K562 (cell line): ENCODE results near the gene SUB1. TPM values are rescaled to one million over a fixed set of nuclear protein-coding genes. Genes with fewer than 3 reads are reported as not detected.

Experiments used
- ATAC-seq: fragments of 200-7000 bp; cut with Tn5 transposase; 3 replicates; pipeline ENCODE4 v1.9.1; 2020; ENCODE audit warnings: moderate library complexity
- BruUV-seq: library from RNA; stranded (reverse); fragments of 400-500 nt; replicated peaks from 2 replicates; lab custom pipeline; 2021; lab: Mats Ljungman, UMichigan
- CTCF ChIA-PET: fragments of 300-600 bp; formaldehyde crosslinking; extraction: SDS; loops from one replicate; lab custom pipeline; 2021; ENCODE audit warnings: low intra/inter-chr PET ratio; lab: Yijun Ruan, JAX
- POLR2A ChIA-PET: fragments of 300-600, 350-650 bp; sonication (Branson Sonifier 250); formaldehyde crosslinking; extraction: SDS; loops from one replicate; lab custom pipeline; 2021; ENCODE audit warnings: antibody characterized with exemption, inconsistent platforms; lab: Yijun Ruan, JAX
- DNase-seq, 4 experiments: peaks; one replicate each; pipeline versions ENCODE4 v3.0.0 to v3.0.0-alpha.2; 2011 to 2018; ENCODE audit warnings: low spot score in 3 of 4, mixed read lengths in 3 of 4; ENCODE audit errors: extremely low read depth in 1 of 4
- FAIRE-seq: peaks from 2 replicates; lab custom pipeline; 2011; peaks lifted over from hg19 to GRCh38; lab: Jason Lieb, UNC
- H2AFZ ChIP-seq: 2 replicates; pipeline ENCODE4 v1.6.0; 2011; ENCODE audit warnings: low read depth, low read length, control low read depth, inconsistent platforms
- H3K27ac ChIP-seq: fragments of 200-600 bp; 3 replicates; pipeline ENCODE4 v1.8.0; 2011; ENCODE audit warnings: low read depth, mild to moderate bottlenecking, control low read depth, inconsistent platforms, low read length, moderate library complexity, mixed read lengths; ENCODE audit errors: extremely low read depth
- H3K27me3 ChIP-seq, 2 experiments: fragments of 300-600 bp in 1 of 2; 2 replicates in 1 of 2; 3 replicates in 1 of 2; pipeline versions ENCODE4 v1.6.0 to v1.8.0; 2011; ENCODE audit warnings: inconsistent platforms in 2 of 2, low read length in 2 of 2, mild to moderate bottlenecking in 1 of 2, mixed read lengths in 1 of 2, moderate library complexity in 1 of 2; ENCODE audit not compliant: control insufficient read depth in 2 of 2, insufficient read depth in 2 of 2
- H3K36me3 ChIP-seq: fragments of 300-600 bp; 3 replicates; pipeline ENCODE4 v1.8.0; 2011; ENCODE audit warnings: mild to moderate bottlenecking, low read length, inconsistent platforms; ENCODE audit not compliant: control insufficient read depth, insufficient read depth
- H3K4me1 ChIP-seq, 2 experiments: fragments of 200-600 bp in 1 of 2; replicated peaks in 1 of 2; 2 replicates in 1 of 2; 3 replicates in 1 of 2; pipeline versions ENCODE4 v1.5.1 to v1.8.0; 2011; ENCODE audit warnings: inconsistent platforms in 2 of 2, low read length in 2 of 2, mild to moderate bottlenecking in 1 of 2, mixed read lengths in 1 of 2, moderate library complexity in 1 of 2; ENCODE audit not compliant: control insufficient read depth in 2 of 2, insufficient read depth in 2 of 2
- H3K4me2 ChIP-seq: 2 replicates; pipeline ENCODE4 v1.6.1; 2011; ENCODE audit warnings: low read length, control low read depth, inconsistent platforms, mixed read lengths; ENCODE audit not compliant: insufficient read depth
- H3K4me3 ChIP-seq: fragments of 200-600 bp; sonication (generic), shearing (Covaris generic); 2 replicates; pipeline ENCODE4 v1.5.1; 2016; ENCODE audit warnings: control low read depth, inconsistent platforms
- H3K79me2 ChIP-seq: fragments of 200-600 bp; 3 replicates; pipeline ENCODE4 v1.8.0; 2011; ENCODE audit warnings: low read length, inconsistent platforms; ENCODE audit not compliant: control insufficient read depth, insufficient read depth
- H3K9ac ChIP-seq, 2 experiments: 2 replicates each; pipeline versions ENCODE4 v1.6.0 to v1.6.1; 2011; ENCODE audit warnings: low read depth in 2 of 2, low read length in 2 of 2, control low read depth in 1 of 2, inconsistent platforms in 1 of 2, mild to moderate bottlenecking in 1 of 2, mixed read lengths in 1 of 2; ENCODE audit not compliant: insufficient read depth in 1 of 2
- H3K9me1 ChIP-seq: one replicate; pipeline ENCODE4 v1.6.0; 2011; ENCODE audit warnings: inconsistent platforms, mild to moderate bottlenecking, low read length, moderate library complexity; ENCODE audit not compliant: control insufficient read depth, insufficient read depth
- H3K9me3 ChIP-seq: replicated peaks from 2 replicates; pipeline ENCODE4 v1.5.1; 2011; ENCODE audit warnings: low read depth, low read length, inconsistent platforms; ENCODE audit not compliant: control insufficient read depth, insufficient read depth
- H4K20me1 ChIP-seq: replicated peaks from 2 replicates; pipeline ENCODE4 v1.6.1; 2011; ENCODE audit warnings: low read length, inconsistent platforms, mixed read lengths; ENCODE audit not compliant: control insufficient read depth, insufficient read depth
- CTCF ChIP-seq, 3 experiments: IDR thresholded peaks in 2 of 3; conservative IDR thresholded peaks in 1 of 3; 2 replicates each; pipeline ENCODE4 v1.5.1; 2011 to 2012; ENCODE audit warnings: low read length in 3 of 3, mild to moderate bottlenecking in 3 of 3, control low read depth in 2 of 3, improper control_type of control experiment in 1 of 3, inconsistent platforms in 1 of 3, low read depth in 1 of 3, mixed read lengths in 1 of 3, moderate library complexity in 1 of 3; ENCODE audit not compliant: insufficient read depth in 2 of 3
- E2F6 ChIP-seq, 2 experiments: IDR thresholded peaks; 2 replicates each; pipeline ENCODE4 v1.6.1; 2011; ENCODE audit warnings: borderline replicate concordance in 1 of 2, control low read depth in 1 of 2, low read depth in 1 of 2, low read length in 1 of 2, mild to moderate bottlenecking in 1 of 2, mixed read lengths in 1 of 2, moderate library complexity in 1 of 2; ENCODE audit not compliant: insufficient read depth in 1 of 2, insufficient read length in 1 of 2, poor library complexity in 1 of 2, severe bottlenecking in 1 of 2; ENCODE audit errors: extremely low read depth in 1 of 2
- MCM2 ChIP-seq: fragments of 450-650 bp; IDR thresholded peaks from 2 replicates; pipeline ENCODE4 v1.6.1; 2017; ENCODE audit warnings: low read depth, mild to moderate bottlenecking
- NBN ChIP-seq: fragments of 450-650 bp; IDR thresholded peaks from 2 replicates; pipeline ENCODE4 v1.6.1; 2016; ENCODE audit warnings: low read depth, mild to moderate bottlenecking
- NFE2 ChIP-seq: IDR thresholded peaks from 2 replicates; pipeline ENCODE4 v1.6.1; 2014; ENCODE audit warnings: antibody characterized with exemption, low read depth
- PRMT5 ChIP-seq: sonication (generic); formaldehyde crosslinking; IDR thresholded peaks from 2 replicates; pipeline ENCODE4 v1.5.0; 2020; ENCODE audit warnings: missing genetic modification reagents
- SIX5 ChIP-seq, 2 experiments: IDR thresholded peaks; 2 replicates each; pipeline ENCODE4 v1.6.1; 2011; ENCODE audit warnings: low read length in 2 of 2, borderline replicate concordance in 1 of 2, low read depth in 1 of 2, mild to moderate bottlenecking in 1 of 2, moderate library complexity in 1 of 2; ENCODE audit not compliant: insufficient read depth in 1 of 2
- TBP ChIP-seq: optimal IDR thresholded peaks from 2 replicates; pipeline ENCODE3; 2011; ENCODE audit warnings: low read depth, low read length, improper control_type of control experiment
- TFAP4 ChIP-seq: sonication (generic); formaldehyde crosslinking; IDR thresholded peaks from 2 replicates; pipeline ENCODE4 v1.8.0; 2022; ENCODE audit warnings: missing genetic modification reagents, mild to moderate bottlenecking, moderate library complexity, borderline replicate concordance
- ZNF395 ChIP-seq: fragments of 200-800 bp; sonication (Bioruptor generic); IDR thresholded peaks from 2 replicates; pipeline ENCODE4 v1.6.1; 2017; ENCODE audit warnings: missing genetic modification characterization, missing compliant biosample characterization
- ZNF41 ChIP-seq: fragments of 250-450 bp; sonication (Bioruptor Pico); conservative IDR thresholded peaks from 2 replicates; pipeline ENCODE4 v1.4.0; 2020; ENCODE audit warnings: mild to moderate bottlenecking
- WGBS: fragments of 100-300 bp; shearing (Covaris generic); methylation state at CpG from one replicate; pipeline ENCODE4 v1.1.6; 2016; ENCODE audit warnings: low coverage, mixed read lengths; ENCODE audit not compliant: insufficient coverage; ENCODE audit errors: missing lambda C conversion rate; 5-methylcytosine and 5-hydroxymethylcytosine counted together
- in situ Hi-C: fragments of 300-500 bp; cut with MboI; formaldehyde crosslinking; loops from 4 replicates; pipeline ENCODE4 v1.15.0; 2018; ENCODE audit warnings: inconsistent platforms, mixed read lengths
- intact Hi-C: fragments of 100-400 bp; cut with micrococcal nuclease; formaldehyde crosslinking; loops from 2 replicates; pipeline ENCODE4 v1.14.2; 2022
- polyA plus RNA-seq, 8 experiments: library from polyadenylated mRNA; depleted of rRNA in 4 of 8; stranded (reverse) in 5 of 8; unstranded in 3 of 8; fragments of >200 nt; fragmentation: Nextera tagmentation in 2 of 8; fragmentation: Illumina TruSeq in 1 of 8; extraction: Ambion mirVana in 2 of 8; extraction: Trizol in 1 of 8; gene quantifications; 2 replicates each; pipeline versions ENCODE4 v1.2.1 to v1.2.3, GENCODE V29; 2011 to 2014; ENCODE audit warnings: inconsistent platforms in 1 of 8, missing spikeins in 1 of 8
- total RNA-seq, 7 experiments: library from RNA; depleted of rRNA in 6 of 7; stranded (reverse); fragments of >200 nt in 6 of 7; fragmentation: Illumina TruSeq in 2 of 7; extraction: Trizol in 2 of 7; gene quantifications; 2 replicates each; pipeline versions ENCODE4 v1.2.1 to v1.2.3, GENCODE V29; 2011 to 2021; ENCODE audit warnings: low replicate concordance in 1 of 7

SUB1 gene
- total and polyA plus RNA-seq, 9 of the 15 experiments (the other 6 are each of a cell fraction or from before 2014, with no cell fraction given), result 336 to 1,031 (median 700) TPM

- WGBS, result 60% methylated on average over 10 of the region's 15 CpGs
- Histone ChIP-seq H3K9ac (no peak overlapping the region), H3K79me2 (peaks cover 94% of the 10 kb centered on the region), H3K36me3 (peaks cover 86% of the 10 kb centered on the region), H3K4me1 (peaks cover 0 to 13% of the 10 kb centered on the region in 2 experiments; a peak in 3 of 5 replicates), H3K4me3 (no peak overlapping the region), H3K9me3 (no peaks in the 10 kb centered on the region; the same call in 1 of the 2 replicates), H3K27me3 (no peaks in the 10 kb centered on the region), H3K4me2 (no peak overlapping the region), H3K9me1 (no peaks in the 10 kb centered on the region), H2AFZ (no peak overlapping the region), H3K27ac (no peak overlapping the region), H4K20me1 (peaks cover 16% of the 10 kb centered on the region; the same call in 1 of the 2 replicates)
- ATAC-seq (no peak), FAIRE-seq (peak; percentile 72), DNase-seq (peak in 1 of 4 experiments; percentile 68)
- intact Hi-C loops, result loop anchor here (1.0 to 5.0 kb wide), 2 partner anchors 58 to 101 kb away; no protein-coding TSS in a partner anchor
- CTCF ChIA-PET, result interaction anchor here (0.6 to 3.2 kb wide), 6 partner anchors 11 to 221 kb away, joined by 3 to 24 read pairs (median 4); no protein-coding TSS in a partner anchor
- POLR2A ChIA-PET, result interaction anchor here (0.6 to 2.4 kb wide), 18 partner anchors 9 to 416 kb away, joined by 3 to 12 read pairs (median 4); partner anchors contain the start of genes GOLPH3 and ZFR
- in situ Hi-C loops, result loop anchor here (10.0 kb wide), 1 partner anchor 95 kb away; no protein-coding TSS in a partner anchor
- no TSS peak for BruUV-seq
- no peak for TF ChIP-seq MCM2
- TF ChIP-seq E2F6 (IDR thresholded peaks at IDR 0.05; ENCODE audit: borderline replicate concordance in 1 of 2, extremely low read depth in 1 of 2, insufficient read depth in 1 of 2, insufficient read length in 1 of 2, low read depth in 1 of 2, low read length in 1 of 2, poor library complexity in 1 of 2, severe bottlenecking in 1 of 2), result no peak
- no peak for TF ChIP-seq TBP
- TF ChIP-seq ZNF395 (CRISPR knock-in tag), result 0 out of 2 replicates have a peak, but pooled peaks have one; percentile 9
- no peak for TF ChIP-seq SIX5 (IDR thresholded peaks at IDR 0.05; ENCODE audit: borderline replicate concordance in 1 of 2, insufficient read depth in 1 of 2, low read depth in 1 of 2, low read length in 2 of 2)
- peak; percentile 39 to 85 (median 55); a peak in 4 of 6 replicates for TF ChIP-seq CTCF (IDR thresholded peaks at IDR 0.05 in 2 of 3, conservative IDR thresholded peaks at IDR 0.05 in 1 of 3; ENCODE audit: insufficient read depth in 2 of 3, low read depth in 1 of 3, low read length in 3 of 3)
- TF ChIP-seq NFE2, result no peak
- peak; percentile 27; the same call in 1 of the 2 replicates for TF ChIP-seq NBN
- no peak for TF ChIP-seq ZNF41
- TF ChIP-seq TFAP4 (CRISPR knock-in tag), result no peak
- TF ChIP-seq PRMT5, result no peak
Observed at GRCh38 chr5:32589942-32590869, 4.8 kb downstream of the SUB1 start.
